Stimulated activated CD4-positive, alpha-beta T cell treated with anti-CD3 and anti-CD28 coated beads, Interleukin-15, amount 100 ng/mL, for 48 hours (primary cell): ENCODE data around the gene TOMM7.
"Not testable (repeated sequence)": the region's sequence is repeated elsewhere in the genome, so short reads cannot be mapped to it uniquely, and the experiment has no call there.

Source experiments
- DNase-seq, 2 donors: peaks; one replicate each; pipeline ENCODE4 v3.0.0-alpha.2; 2020; ENCODE audit warnings: low read depth in 2 of 2

The TOMM7 gene

DNA sequence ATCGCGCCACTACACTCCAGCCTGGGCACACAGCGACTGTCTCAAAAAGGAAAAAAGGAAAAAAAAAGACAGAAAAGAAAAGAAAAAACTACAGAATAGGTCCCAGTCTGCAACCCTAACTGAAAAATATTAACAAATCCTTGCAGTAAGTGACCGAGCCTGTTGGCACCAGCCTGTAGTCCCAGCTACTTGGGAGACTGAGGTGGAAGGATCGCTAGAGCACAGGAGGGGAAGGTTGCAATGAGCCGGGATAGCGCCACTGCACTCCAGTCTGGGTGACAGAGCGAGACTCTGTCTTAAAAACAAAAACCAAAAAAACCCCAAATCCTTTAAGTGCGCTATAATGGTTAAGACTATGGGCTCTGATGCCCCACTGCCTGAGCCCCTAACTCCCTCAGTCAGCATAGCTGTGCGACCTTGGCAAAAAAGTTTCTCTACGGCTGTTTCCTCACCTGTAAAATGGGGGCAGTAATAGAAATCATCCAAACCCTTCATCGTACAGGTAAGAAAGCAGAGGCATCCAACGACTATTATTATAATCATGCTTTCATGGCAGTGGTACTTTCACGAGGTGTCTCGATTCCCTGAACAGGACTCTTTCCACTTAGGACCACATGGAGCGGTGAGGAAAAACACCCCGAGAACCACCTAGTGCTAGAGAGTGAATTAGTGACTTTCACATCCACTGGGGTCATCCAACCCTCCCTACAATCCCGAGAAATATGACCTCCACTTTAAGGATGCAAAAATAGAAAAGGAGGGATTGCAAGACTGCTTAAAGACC lies 755 bp downstream of the TOMM7 start:
- DNase-seq: no peak

DNA sequence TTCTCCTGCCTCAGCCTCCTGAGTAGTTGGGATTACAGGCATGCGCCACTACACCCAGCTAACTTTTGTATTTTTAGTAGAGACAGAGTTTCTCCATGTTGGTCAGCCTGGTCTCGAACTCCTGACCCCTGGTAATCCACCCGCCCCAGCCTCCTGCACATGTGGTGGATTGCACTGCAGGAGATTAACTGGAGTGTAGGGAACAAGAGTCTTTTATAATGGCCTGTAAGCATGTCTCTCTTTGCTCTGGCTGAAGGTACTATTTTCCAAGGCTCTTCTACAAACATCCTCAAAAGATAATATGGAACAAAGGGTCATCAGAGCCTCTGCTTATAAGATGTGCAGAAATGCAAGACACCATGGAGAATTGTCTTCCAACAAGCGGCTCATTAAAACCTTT lies 3.2 kb downstream of the TOMM7 start:
- DNase-seq: no peak

DNA sequence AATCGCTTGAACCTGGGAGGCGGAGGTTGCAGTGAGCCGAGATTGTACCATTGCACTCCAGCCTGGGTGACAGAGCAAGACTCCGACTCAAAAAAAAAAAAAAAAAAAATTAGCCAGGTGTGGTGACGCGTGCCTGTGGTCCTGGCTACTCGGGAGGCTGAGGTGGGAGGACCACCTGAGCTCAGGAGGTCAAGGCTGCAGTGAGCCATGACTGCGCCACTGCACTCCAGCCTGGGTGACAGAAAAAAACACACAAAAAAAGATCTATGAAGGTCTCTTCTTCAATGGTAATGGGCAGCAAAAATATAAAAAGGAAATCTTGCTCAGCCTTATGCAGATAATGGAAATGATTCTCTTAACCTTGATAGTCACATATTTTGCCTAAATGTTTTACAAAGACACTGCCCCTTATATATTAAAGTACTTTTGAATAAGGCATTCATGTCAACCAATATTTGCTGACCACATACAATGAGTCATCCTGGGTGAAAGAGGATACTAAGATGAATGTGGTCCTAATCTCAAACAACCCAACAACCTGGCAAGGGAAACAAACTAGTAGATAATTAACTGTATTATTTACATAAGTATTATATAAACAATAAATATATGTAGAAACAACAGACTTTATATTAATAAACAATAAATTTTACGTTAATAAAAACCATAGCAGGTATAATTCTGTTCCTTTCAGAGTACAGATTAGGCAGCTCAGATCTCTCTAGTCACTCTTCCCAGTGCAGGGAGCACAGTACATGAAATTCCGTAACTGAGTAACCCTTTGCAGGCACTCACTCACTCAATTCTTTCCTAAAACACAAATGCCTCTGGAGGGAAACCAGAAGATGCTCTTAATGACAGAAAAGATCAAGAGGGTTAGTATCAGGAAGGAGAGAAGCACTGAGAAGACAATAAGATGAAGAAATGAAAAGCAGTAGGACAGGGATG lies 8.1 kb downstream of the TOMM7 start:
- no peak for DNase-seq

DNA sequence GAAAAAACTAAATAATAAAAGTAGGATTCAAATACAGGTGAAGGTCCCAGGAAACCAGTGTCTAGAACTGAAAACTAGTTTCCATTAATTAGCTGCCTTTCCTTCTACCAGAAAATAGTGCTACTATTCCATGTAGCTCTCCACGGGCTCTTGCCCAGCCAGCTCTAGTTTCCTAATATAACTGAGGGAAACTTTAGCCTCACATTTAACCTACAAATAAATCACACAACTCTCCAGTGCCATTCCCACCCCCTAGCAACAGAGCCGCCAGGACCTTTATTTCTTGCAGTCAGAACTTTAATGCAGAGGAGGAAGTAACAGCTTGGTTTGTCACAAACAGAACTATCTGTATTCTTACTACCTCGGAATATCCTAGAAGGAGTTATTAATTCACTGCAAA lies 10.3 kb downstream of the TOMM7 start:
- DNase-seq: no peak

DNA sequence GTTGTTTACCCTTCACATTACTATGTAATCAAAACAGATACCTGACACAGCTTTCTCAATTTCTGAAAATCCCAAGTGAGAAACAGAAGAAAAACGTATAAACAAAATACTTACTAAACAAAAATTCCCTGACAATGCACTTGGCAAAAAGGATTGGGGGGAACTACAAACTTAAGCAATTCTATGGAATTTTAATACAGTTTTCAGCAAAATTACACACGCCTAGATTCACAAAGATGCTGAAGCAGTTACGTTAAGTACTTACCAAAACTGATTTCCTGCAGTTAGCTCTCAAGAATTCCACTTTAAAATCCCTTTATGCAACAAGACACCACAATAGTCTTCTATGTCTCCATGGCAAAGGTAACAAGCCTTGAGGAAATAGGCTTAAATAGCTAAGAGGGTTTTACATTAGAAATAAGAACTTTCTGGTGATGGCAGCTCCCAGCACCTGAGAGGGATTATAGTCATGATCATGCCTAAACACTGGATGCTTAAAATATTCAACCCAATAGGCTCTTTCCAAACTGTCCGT lies 10.8 kb downstream of the TOMM7 start:
- DNase-seq: no peak

DNA sequence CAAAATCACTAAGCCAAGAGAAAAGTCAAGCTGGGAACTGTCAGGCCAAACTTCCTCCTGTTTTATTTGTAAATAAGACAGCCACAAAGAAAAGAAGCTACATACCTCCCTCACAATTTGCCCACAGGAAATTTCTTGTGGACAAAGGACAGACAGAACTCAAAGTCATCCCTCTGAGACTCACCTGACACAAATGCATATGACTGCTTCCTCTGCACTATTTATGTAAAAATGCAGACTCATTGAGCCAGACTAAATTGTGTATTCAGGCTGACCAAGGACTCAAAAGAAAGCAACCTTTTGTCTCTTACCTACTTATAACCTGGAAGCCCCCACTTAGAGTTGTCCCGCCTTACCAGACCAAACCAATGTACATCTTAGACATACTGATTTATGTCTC lies 11.8 kb downstream of the TOMM7 start:
- DNase-seq: no peak

DNA sequence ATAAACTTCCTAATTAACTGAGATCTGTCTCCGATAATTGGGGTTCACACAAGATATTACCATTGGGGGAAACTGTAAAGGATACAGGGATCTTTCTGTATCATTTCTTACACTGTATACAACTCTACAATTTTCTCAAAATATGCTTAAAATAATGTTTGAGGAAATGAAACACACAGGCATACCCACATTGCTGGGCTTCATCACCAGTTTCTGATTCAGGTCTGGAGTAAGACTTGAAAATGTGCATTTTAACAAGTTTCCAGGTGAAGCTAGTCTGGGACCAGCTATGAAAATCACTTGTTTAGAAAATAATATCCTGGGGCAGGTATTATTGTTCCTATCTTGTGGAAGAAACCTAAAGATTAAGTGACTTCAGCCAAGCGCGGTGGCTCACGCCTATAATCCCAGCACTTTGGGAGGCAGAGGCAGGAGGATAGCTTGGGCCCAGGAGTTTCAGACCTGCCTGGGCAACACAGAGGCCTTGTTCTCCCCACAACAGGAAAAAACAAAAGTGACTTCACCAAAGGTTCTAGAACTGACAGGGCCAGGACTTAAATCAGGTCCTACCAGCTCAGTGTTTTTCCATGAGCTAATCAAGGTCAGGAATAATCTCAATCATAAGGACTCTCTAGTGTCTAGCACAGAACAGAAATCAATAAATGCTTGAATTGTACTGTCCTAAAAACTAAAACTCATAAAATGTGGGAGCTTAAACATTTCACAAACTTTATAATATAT lies 12.6 kb downstream of the TOMM7 start:
- DNase-seq: no peak

DNA sequence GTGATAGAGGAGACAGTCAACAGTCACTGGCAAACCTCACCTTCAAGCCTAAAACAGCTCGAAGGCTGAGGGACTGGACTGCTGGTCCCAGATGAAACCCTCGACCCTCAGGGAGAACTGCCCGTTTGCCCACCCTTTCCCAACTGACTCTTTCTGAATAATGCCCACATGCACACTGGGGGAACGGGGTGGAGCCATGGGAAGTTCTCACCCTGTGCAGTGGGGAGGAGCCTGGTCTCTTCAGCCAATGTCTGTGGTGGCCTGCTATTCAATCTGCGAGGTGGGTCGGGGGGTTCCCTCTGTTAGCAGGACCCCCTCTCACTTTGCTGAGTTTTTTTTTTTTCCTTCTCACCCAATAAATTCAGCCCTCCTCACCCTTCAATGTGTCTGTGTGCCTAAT lies 14.5 kb downstream of the TOMM7 start:
- no peak for DNase-seq

DNA sequence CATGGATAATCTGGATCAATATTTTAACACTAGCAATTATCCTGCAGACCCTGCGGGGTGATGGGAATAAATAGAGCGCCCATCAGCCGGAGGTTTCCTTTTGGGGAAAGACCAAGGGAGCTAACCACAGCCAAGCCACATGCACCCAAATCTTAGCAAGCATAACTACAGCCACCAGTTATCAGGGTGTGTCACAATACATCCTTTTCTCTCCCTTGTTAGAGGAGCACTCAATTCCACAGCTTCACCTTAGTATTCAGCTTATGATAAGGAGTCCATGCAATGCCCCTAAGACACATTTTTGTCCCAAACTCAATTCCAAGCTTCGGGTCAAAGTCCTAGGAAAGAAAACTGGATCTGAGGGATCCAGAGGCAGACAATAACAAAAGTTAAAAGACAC lies 15.9 kb downstream of the TOMM7 start:
- DNase-seq: no peak

DNA sequence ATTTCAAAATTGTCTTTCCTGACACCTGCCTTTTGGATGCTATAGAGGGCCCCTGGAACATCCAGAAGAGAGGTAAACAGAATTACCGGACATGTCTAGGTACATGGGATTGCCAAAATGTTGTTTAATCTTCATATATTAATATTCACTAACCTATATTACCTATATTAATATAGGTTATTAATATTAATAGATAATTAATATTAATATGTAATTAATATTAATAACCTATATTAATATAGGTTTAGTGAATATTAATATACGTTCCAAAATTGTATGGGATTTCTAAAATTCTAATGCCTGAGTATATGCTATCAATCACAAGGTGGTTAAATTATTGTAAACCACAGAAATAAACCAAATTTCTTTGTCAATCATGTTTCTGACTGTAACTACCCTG lies 17.4 kb downstream of the TOMM7 start:
- DNase-seq: no peak

DNA sequence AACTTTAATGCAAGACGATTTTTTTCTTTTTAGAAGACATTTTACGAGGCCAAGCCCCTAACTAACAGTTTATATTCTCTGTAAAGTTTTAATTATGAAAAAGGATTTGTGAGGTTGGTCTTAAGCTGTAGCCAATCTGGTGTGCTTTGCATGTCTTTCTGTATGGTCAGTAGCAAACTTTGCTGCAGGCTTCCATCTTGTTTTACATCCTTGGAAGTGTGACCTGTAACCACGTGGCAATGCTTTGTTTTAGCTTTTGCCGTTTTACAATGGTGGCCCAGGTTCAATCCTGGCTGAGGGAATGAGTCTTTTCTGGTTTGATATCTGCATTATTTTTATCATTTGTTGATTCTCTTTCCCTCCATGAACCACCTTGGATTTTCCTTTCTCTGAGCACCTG lies 19.8 kb downstream of the TOMM7 start:
- not testable (repeated sequence) for DNase-seq

DNA sequence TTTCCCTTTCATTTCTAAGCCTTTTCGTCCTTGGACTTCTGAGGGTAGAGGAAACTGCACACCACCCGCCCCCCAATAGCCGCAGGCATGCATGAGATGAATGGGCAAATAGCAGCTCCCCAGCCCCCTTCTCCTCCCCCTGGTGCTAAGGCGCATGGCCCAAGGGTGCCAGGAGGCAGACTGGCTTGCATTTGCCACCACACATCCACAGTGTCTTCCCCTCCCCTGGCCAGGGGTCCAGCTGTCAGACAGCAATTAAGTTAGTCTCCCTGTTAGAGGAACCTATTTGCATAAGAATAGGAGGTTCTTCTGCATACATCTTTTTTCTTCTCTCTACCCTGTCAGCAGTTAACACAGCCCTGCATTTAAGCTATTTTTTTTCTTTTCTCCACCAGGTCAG lies 20.2 kb downstream of the TOMM7 start:
- no peak for DNase-seq

DNA sequence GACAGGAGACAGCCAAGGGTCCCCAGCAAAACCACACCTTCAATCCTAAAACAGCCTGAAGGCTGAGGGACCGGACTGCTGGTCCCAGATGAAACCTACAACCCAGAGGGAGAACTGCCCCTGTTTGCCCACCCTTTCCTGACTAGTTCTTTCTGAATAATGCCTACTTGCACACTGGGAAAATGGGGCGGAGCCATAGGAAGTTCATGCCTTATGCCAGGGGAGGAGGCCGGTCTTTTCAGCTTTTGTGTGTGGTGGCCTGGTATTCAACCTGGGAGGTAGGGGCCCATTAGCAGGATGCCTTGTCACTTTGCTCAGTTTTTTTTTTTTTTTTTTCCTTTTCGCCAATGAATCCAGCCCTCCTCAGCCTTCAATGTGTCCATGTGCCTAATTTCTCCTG lies 20.7 kb downstream of the TOMM7 start:
- no peak for DNase-seq

DNA sequence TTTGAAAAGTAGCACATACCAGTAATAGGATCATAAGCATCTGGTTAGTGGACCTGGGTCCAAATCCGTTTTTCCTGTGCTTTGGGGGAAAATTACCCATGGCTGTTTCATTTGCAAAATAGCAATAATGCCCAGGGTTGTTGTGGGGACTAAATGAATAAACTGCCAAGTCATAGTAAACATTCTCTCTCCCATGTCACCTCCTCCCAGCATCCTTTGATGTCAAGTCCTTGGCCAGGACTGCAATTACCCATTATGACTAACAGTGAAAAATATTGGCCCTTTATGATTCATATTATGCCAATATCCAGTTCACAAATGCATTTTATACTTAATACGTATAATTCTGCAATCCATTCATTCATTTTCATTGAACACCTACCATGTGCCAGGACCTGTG lies 23.0 kb downstream of the TOMM7 start:
- DNase-seq: no peak

DNA sequence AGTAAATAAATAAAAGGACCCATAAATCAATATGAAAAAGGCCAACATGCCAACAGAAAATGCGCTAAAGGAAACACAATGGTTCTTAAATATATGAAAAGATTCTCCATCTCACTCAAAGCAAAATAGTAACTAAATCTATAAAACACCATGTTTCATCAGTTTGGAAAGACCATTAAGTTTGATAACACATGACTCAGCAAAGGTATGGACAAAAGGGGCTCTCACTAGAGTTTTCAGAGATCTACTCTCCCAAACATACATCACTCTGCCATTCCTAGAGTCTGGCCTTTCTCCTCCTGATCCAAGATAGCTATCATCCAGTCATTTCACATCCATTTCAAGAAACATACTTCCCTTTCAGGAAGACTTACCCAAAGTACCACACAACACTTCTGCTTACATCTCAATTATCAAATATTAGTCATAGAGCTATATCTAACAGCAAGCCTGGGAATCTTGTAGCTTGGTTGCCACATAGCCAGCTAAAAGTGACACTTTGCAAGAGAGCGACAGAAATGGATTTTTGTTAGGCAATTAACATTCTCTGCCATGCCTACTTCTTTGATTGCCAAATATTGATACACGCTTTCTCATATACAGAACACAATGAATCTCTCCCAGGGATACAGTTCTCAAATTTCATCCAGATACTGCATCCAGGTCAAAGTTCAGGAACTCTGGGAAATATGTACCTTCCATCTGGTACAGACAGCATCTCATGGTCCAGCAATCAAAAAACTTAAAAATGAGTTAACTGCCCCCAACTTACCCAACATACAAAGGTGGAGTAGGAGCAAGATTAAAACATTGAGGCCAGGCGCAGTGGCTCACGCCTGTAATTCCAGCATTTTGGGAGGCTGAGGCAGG lies 28.8 kb downstream of the TOMM7 start:
- no peak for DNase-seq

DNA sequence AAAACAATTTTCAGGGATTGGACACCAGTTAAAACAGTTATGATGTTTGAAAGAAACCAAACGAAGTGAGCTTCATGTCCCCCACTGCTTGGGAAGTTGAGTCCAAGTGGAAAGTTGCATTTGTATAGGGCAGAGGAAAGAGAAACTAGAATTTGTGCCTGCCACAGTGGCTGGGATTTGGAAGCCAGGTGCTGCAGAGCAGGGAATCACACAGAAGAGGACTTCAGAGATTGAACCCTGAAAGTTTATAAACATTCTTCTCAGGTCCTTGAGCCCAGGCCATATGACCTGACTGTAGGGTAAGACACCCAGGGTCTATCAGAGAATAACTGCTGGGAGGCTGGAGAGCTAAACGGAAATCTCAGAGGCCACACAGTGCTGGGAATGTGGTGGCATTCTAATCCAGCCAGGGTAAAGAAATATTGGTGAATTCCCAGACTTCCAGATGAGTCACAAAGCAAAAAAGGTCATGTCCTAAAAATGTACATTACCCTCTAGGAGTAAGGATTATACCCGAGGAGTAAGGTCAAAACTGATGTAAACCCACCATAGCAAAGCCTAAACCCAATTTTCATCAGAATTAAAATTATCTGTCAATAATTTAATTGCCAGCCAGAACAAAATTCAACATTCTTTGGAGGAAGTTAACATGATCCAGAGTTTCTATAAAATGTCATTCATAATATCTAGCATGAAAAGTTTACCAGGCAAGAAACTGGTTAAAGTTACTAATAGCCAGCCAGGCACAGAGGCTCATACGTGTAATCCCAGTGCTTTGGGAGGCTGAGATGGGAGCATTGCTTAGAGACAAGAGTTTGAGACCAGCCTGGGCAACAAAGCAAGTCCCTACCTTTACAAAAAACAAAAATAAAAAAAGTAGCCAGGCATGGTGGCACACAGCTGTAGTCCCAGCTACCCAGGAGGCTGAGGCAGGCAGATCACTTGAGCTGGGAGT lies 31.2 kb downstream of the TOMM7 start:
- no peak for DNase-seq

DNA sequence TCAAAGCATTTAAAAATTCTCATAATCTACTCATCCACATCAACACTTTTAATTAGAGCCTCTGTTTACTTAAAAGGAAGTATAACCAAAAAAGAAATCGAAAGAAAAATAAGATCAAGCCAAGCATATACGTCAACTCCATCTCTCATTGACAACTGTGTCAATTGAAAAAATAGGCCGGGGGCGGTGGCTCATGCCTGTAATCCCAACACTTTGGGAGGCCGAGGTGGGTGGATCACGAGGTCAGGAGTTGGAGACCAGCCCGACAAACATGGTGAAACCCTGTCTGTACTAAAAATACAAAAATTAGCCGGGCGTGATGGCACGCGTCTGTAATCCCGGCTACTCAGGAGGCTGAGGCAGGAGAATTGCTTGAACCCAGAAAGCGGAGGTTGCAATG lies 32.0 kb downstream of the TOMM7 start:
- DNase-seq: not testable (repeated sequence)

DNA sequence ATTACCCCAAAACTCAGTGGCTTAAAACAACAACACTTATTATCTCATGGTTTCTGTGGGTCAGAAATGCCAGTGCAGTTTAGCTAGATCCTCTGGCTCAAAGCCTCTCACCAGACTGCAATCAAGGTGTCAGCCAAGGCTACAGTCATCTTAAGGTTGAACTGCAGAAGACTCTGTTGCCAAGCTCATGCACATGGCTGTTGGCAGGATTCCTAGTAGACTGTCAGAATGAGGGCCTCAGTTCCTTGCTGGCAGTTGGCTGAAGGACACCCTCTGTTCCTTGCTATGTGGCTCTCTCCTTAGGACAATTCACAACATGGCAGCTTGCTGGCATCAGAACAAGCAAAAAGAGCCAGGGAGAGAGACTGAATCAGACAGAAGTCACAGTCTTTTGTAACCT lies 34.7 kb downstream of the TOMM7 start:
- DNase-seq: no peak

DNA sequence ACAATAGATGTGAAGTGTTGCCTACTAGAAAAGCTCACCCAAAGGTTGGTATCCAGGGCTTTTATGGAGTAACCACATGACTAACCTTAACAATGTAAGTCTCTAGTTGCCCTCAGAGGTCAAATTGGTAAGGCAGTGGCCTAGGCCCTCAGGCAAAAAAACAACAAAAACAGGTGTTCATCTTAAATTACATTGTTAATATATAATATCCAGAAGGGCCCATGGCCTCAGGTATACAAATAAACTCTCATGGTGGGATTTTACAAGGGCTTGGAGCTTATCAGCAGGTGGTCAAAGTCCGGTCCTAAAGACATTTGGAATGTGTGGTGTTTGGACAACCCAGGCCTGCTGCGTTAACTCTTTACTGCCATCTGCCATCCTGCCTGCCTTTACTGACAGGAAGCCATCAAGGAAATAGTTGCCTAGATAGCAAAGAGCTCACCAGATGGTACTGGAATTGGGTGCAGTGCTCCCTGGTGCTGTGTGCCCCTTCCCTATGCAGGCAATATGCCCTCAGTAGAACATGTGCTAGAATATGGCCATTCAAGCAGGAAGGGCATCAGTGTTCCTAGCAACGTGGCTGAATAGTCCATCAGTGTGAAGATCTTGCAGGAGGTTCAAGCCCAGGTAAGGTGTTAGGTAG lies 36.2 kb downstream of the TOMM7 start:
- no peak for DNase-seq
